ENCODE measurements around the gene ZNF597. TPM values are rescaled to one million over a fixed set of nuclear protein-coding genes. Genes with fewer than 3 reads are reported as not detected.

ZNF597 gene
- total RNA-seq, 1 donor from 2014 or later = 3.6 TPM

DNA sequence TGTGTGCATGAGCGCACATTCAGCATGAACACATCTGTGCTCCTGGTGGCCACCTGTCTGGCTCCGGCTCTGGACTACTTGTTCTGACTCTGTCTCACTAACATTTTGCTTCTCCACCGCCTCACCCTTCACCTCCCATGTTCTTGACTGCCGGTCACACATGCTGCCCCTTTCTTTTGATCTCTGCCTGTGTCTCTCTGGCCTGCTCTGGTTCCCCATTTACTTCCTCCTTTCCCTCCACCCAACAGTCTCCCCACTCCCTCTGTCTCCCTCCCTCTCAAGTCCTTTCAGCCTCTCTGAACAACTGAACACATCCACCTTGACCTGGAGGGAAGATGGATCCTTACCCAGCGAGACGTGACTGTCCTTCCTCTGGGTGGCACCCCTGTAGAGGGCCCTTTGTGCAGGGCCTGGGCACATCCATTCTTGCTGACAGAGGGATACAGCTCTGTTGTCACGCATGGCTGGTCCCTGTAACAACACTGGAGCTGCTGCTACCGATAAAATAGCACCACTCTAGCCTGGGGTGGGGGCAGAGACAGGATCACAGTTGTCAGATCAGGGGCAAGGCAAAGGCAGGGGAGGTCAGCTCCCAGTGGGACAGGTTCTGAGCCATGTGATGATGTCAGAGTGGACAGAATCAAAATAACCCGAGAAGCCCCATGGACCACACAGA, 53.5 kb downstream of the ZNF597 start:
- no peak overlapping the region for H3K4me3 Mint-ChIP-seq
- peaks cover 79% of the 10 kb centered on the region for H3K36me3 Mint-ChIP-seq
- DNase-seq (ENCODE audit: low spot score in 2 of 2, unreplicated experiment in 2 of 2) = no peak
- H3K27ac Mint-ChIP-seq = no peak overlapping the region
- no peaks in the 10 kb centered on the region for H3K4me1 Mint-ChIP-seq
- TF ChIP-seq, protein P1, sequence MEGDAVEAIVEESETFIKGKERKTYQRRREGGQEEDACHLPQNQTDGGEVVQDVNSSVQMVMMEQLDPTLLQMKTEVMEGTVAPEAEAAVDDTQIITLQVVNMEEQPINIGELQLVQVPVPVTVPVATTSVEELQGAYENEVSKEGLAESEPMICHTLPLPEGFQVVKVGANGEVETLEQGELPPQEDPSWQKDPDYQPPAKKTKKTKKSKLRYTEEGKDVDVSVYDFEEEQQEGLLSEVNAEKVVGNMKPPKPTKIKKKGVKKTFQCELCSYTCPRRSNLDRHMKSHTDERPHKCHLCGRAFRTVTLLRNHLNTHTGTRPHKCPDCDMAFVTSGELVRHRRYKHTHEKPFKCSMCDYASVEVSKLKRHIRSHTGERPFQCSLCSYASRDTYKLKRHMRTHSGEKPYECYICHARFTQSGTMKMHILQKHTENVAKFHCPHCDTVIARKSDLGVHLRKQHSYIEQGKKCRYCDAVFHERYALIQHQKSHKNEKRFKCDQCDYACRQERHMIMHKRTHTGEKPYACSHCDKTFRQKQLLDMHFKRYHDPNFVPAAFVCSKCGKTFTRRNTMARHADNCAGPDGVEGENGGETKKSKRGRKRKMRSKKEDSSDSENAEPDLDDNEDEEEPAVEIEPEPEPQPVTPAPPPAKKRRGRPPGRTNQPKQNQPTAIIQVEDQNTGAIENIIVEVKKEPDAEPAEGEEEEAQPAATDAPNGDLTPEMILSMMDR (IDR thresholded peaks at IDR 0.05; ENCODE audit: unreplicated experiment) = no peak
- H3K27me3 Mint-ChIP-seq (ENCODE audit: low read depth) = no peaks in the 10 kb centered on the region
- peaks cover 44% of the 10 kb centered on the region for H3K9me3 Mint-ChIP-seq

DNA sequence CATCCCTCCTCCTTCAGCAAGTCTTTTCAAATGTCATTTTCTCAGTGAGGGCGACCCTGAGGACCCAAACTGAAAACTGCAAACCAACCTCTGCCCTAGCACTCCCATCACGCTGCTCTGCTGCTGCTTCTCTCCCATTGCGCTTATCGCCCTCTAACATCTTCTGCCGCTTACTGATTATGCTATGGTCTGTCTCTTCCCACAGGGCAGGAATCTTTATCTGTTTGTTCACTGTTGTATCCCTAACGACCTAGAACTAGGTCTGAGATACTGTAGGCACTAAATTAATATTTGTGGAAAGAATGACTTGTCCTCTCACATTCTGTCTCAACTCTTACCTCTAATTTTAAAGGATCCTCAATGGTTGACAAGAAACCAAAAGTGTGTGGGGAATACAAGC, 55.0 kb downstream of the ZNF597 start:
- TF ChIP-seq, protein P1 (IDR thresholded peaks at IDR 0.05; ENCODE audit: unreplicated experiment) = no peak
- Mint-ChIP-seq H3K9me3 (peaks cover 48% of the 10 kb centered on the region), H3K4me3 (no peak overlapping the region)

GRCh38 chr16:3383045-3383448, 60.3 kb downstream of the ZNF597 start:
- DNase-seq (ENCODE audit: low spot score in 2 of 2, unreplicated experiment in 2 of 2) = no peak
- Mint-ChIP-seq H3K36me3 (peaks cover 79% of the 10 kb centered on the region), H3K27ac (no peak overlapping the region), H3K9me3 (peaks cover 73% of the 10 kb centered on the region), H3K27me3 (ENCODE audit: low read depth) (no peaks in the 10 kb centered on the region), H3K4me3 (no peak overlapping the region), H3K4me1 (no peaks in the 10 kb centered on the region)
- TF ChIP-seq, protein P1 (IDR thresholded peaks at IDR 0.05; ENCODE audit: unreplicated experiment) = no peak

More for the DNA sequence above, 55.0 kb downstream of the ZNF597 start:
- peaks cover 80% of the 10 kb centered on the region for H3K36me3 Mint-ChIP-seq
- no peak overlapping the region for H3K27ac Mint-ChIP-seq
- H3K27me3 Mint-ChIP-seq (ENCODE audit: low read depth) = no peaks in the 10 kb centered on the region
- no peak for DNase-seq (ENCODE audit: low spot score in 2 of 2, unreplicated experiment in 2 of 2)
- no peaks in the 10 kb centered on the region for H3K4me1 Mint-ChIP-seq

Small RNA genes lying within 50 kb of the gene (microRNA-seq; reads per million reads assigned to microRNA genes)
- not detected for gene MIR6126

Other genes with a start within 250 kb of the ZNF597 start
- gene ZNF200, start 208.3 kb downstream of the ZNF597 start, total RNA-seq = 8.0 to 8.6 TPM (median 8.3 TPM) in 3 replicates
- gene MEFV, start 186.9 kb downstream of the ZNF597 start, total RNA-seq = 0.20 TPM in 1 of 3 replicates, not detected in the others
- gene ZNF263, start 160.0 kb downstream of the ZNF597 start, total RNA-seq = 43.5 to 45.5 TPM (median 44.9 TPM) in 3 replicates
- 6.9 to 8.1 TPM (median 7.6 TPM) in 3 replicates for gene TIGD7, start 138.1 kb downstream of the ZNF597 start, total RNA-seq
- gene ZNF75A, start 138.0 kb downstream of the ZNF597 start, total RNA-seq = 51.3 to 53.4 TPM (median 51.7 TPM) in 3 replicates
- gene OR2C1, start 87.6 kb downstream of the ZNF597 start, total RNA-seq = 0.35 to 0.63 TPM (median 0.47 TPM) in 3 replicates
- 18.4 to 19.7 TPM (median 18.9 TPM) in 3 replicates for gene ZSCAN32, start 42.5 kb downstream of the ZNF597 start, total RNA-seq
- 18.1 to 19.3 TPM (median 19.3 TPM) in 3 replicates for gene ZNF174, start 42.3 kb downstream of the ZNF597 start, total RNA-seq
- gene NAA60, start 176 bp upstream of the ZNF597 start, total RNA-seq = 49.7 to 52.2 TPM (median 50.6 TPM) in 3 replicates
- not detected in 3 replicates for gene C16orf90, start 52.0 kb upstream of the ZNF597 start, total RNA-seq
- 30.1 to 36.4 TPM (median 36.0 TPM) in 3 replicates for gene CLUAP1, start 57.5 kb upstream of the ZNF597 start, total RNA-seq
- 0.04 to 0.13 TPM in 2 of 3 replicates, not detected in the other for gene NLRC3, start 133.9 kb upstream of the ZNF597 start, total RNA-seq
- gene SLX4, start 168.1 kb upstream of the ZNF597 start, total RNA-seq = 11.0 to 12.0 TPM (median 11.1 TPM) in 3 replicates
- gene DNASE1, start 211.2 kb upstream of the ZNF597 start, total RNA-seq = 43.4 to 48.7 TPM (median 46.0 TPM) in 3 replicates